Amniotic epithelial cell (primary cell): ENCODE measurements around the gene B4GALT2.

ENCODE experiments used
- DNase-seq: peaks from one replicate; pipeline ENCODE4 v3.0.0-alpha.2; 2010; ENCODE audit warnings: low read depth

The B4GALT2 gene

DNA sequence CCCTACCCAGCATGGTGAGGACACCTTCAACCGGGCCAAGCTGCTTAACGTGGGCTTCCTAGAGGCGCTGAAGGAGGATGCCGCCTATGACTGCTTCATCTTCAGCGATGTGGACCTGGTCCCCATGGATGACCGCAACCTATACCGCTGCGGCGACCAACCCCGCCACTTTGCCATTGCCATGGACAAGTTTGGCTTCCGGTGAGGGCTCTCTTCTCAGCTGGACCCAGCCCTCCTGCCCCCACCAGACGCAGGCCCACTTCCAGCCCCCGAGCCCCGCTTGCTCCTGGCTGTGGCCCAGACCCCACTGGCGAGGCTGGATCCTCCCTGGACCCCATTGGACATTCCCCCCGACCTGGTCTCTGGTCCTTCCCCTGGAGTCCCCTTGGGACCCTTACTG is 5.8 kb downstream of the B4GALT2 start:
- no peak for DNase-seq

DNA sequence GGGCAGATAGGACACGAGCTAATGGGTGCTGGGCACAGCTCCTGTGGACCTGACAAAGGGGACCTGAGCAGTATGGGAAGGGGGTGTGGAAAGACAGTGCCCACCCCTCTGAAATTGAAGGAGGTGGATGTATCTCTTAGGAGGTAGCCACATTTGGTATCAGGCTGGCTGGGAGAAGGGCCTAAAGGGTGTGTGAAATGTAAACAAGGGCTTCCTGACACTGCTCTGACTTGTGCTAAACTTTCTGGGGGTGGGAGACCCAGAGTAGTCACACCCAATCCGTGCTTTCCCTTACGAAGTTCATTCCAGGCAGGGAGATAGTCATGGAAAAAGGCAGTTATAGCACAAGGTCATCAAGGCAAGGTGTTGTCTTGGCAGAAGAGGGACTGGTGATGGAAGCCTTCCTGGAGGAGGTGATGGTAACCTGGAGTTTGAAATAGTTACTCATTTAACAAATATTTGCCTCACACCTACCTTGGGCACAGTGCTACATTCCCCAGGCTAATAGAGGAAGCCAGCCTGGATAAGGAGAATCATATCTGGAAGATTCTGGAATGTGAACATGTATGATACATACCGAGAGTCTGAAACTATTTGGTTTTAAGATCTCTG is 7.1 kb downstream of the B4GALT2 start:
- no peak for DNase-seq

DNA sequence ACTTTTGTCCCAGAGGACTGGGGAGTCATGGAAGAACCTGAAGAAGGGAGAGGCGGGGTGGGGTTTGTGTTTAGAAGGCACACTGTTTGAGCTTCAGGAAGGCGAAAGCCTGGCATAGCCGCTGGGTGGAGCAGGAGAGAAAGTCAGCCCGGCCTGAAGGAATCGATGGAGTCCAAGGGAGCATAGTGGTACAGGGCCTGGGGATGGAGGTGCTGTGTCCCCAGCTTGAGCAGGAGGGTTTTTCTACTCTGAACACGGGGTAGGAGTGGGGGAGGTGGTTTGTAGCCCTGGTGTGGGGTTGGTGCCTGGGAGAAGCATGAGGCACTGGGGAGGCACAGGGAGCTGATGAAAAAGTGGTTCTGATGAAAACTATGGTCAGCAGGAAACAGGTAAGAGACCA is 7.7 kb downstream of the B4GALT2 start:
- DNase-seq, result no peak

- peak; percentile 11 for DNase-seq
These were observed 8.3 kb downstream of the B4GALT2 start for GRCh38 chr1:43987159-43987902.

- DNase-seq, result no peak
These were observed 11.5 kb downstream of the B4GALT2 start for GRCh38 chr1:43990271-43991199.

DNA sequence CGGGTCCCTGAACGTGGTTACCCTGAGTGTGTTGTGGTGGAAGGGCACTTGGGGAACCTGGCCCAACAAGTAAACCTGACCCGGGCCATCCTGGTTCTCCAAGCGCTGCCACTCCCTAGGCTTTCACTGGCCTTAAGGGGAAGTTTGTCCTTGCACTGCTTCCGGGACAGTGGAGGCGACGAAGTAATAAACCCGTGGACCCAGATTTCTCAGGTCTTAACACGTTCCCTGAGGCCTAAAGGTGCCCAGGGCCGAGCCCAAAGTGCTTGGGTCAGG is 12.1 kb downstream of the B4GALT2 start:
- DNase-seq, result no peak

- DNase-seq, result peak; percentile 68
These were observed 12.6 kb downstream of the B4GALT2 start, which contains the start of gene CCDC24 for GRCh38 chr1:43991476-43992231. Gene CCDC24, plus strand, starts transcription at chr1:43991599. Its CDS starts 280 bp downstream, at chr1:43991879.

GRCh38 chr1:43992232-43992995 is 13.4 kb downstream of the B4GALT2 start:
- DNase-seq, result no peak

DNA sequence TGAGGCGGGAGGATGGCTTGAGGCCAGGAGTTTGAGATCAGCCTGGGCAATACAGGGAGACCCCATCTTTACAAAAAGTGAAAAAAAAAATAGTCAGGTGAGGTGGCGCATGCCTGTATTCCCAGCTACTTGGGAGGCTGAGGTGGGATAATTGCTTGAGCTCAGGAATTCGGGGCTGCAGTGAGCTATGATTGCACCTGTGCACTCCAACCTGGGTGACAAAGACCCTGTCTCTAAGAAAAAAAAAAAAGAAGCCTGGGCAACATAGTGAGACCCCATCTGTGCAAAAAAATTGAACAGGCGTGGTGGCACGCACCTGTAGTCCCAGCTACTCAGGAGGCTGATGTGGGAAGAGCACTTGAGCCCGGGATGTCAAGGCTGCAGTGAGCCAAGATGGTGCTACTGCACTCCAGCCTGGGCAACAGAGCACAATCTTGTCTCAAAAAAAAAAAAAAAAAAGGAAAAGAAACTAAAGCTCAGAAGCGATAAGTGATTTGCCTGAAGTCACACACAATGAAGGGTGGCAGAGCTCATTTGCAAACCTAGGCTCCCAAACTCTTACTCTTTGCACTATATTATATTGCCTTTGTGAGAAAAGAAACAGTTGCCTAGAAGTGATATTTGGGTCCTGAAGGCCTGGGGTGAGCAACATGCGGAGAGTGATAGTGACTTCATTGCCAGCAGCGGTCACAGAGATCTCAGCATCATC is 14.3 kb downstream of the B4GALT2 start:
- DNase-seq, result no peak

- DNase-seq, result no peak
These were observed 15.1 kb downstream of the B4GALT2 start for GRCh38 chr1:43994071-43994470.

DNA sequence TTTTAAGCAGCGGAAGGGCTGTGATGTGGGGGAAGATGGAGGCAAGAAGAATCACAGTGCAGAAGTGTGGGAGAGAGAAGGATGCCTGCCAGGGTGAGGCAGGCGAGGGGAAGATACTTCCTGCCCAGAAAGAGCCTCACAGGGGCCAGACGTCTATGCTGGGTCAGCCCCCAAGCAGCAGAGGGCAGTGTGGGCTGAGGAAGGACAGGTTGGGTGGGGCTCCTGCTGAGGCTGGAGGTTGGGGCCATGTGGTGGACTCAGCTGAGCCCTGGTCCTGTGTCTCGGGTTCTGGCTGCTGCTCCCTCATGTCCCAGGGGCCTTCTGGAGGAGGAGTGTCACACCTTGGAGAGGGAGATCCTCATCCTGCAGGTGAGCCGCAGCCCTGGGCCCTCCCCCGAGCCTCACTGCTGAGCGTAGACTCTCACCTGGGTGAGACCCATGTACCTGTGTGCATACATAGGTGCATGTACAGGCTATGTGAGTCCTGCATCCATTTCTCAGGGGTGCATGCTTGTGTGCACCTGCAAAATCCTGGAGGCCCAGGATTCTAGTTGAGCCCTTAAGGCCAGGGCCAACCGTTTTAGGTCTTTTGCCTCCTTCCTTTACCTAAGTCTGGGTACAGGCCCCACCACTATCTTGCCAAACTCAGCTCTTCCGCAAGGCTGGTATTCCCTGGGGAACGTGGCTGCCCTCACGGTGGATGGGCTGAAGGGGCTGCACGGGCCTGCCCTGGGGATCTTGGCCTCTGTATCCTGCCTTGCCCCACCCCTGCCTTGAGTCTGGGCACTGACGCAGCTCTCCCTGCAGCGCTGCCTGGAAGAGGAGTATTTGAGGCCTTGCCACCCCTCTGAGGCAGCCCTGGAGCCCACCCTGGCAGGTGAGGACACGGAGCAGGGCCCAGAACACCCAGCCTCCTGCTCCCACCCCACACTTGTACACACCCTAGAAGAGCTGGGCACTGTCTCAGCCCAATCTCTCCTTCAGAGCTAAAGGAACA is 16.1 kb downstream of the B4GALT2 start:
- no peak for DNase-seq

- DNase-seq, result no peak
These were observed 17.1 kb downstream of the B4GALT2 start for GRCh38 chr1:43995984-43996732.

GRCh38 chr1:43996733-43997115 is 17.7 kb downstream of the B4GALT2 start:
- DNase-seq, result no peak

- no peak for DNase-seq
These were observed 18.4 kb downstream of the B4GALT2 start for GRCh38 chr1:43997295-43997999.

DNA sequence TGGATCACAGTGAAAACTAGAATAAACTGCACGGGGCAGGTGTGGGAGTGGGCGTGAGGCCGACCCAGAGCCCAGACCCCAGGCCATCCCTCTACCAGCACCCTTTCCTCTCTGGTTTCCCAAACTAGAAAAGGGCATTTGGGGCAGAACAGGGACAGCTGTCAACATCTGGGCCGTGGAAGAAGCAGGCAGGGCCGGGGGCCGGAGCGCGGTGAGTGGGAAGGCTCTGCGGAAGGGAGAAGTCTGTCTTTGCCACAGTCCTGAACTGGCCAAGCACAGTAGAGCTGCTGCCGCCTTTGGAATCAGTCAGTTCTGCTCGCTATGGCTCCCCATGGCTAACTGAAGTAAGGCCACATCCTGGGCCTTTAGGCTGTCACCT is 19.0 kb downstream of the B4GALT2 start:
- DNase-seq, result no peak

- DNase-seq, result no peak
These were observed 20.4 kb downstream of the B4GALT2 start for GRCh38 chr1:43999455-43999854.

- no peak for DNase-seq
These were observed 21.2 kb downstream of the B4GALT2 start for GRCh38 chr1:44000122-44000665.

DNA sequence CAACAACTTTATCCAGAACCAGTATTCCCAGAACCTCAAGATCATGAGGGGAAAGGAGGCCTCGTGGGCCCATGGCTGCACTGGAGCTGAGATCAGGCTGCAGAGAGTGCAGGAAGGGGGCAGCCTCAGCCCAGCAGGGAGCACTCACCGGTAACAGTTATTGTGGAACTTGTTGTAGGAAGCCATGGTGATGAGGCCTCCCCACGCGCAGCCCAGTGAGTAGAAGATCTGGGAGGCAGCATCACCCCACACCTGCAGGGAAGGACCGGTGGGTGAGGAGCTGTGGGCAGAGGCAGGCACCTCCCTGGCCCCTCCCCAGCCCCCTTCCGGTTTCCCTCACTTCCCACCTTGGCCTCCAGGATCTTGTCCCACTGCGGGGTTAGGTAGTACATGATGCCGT is 23.2 kb downstream of the B4GALT2 start:
- no peak for DNase-seq
